Kidney capillary endothelial cell (primary cell): ENCODE measurements around the gene HOXA4.

Experiments used
- DNase-seq: peaks from one replicate; pipeline ENCODE4 v3.0.0-alpha.2; 2018; ENCODE audit warnings: low spot score

The HOXA4 gene

GRCh38 chr7:27158436-27159265 is 28.1 kb upstream of the HOXA4 start:
- no peak for DNase-seq

- no peak for DNase-seq
These were observed 27.3 kb upstream of the HOXA4 start for GRCh38 chr7:27157702-27158431.

- DNase-seq, result no peak
These were observed 26.6 kb upstream of the HOXA4 start for GRCh38 chr7:27156916-27157701.

GRCh38 chr7:27156508-27156898 is 25.9 kb upstream of the HOXA4 start, which contains the start of gene HOXA7:
Gene HOXA7, minus strand, starts transcription at chr7:27156675. Its CDS starts 130 bp downstream, at chr7:27156545.
- DNase-seq, result peak; percentile 58

- peak; percentile 42 for DNase-seq
These were observed 25.4 kb upstream of the HOXA4 start for GRCh38 chr7:27155816-27156507.

GRCh38 chr7:27154901-27155815 is 24.6 kb upstream of the HOXA4 start:
- DNase-seq, result no peak

GRCh38 chr7:27154369-27154768 is 23.8 kb upstream of the HOXA4 start:
- no peak for DNase-seq

- DNase-seq, result no peak
These were observed 23.0 kb upstream of the HOXA4 start for GRCh38 chr7:27153526-27153925.

GRCh38 chr7:27152816-27153442 is 22.4 kb upstream of the HOXA4 start:
- DNase-seq, result no peak

GRCh38 chr7:27151931-27152815 is 21.6 kb upstream of the HOXA4 start, which contains the start of gene HOXA3:
Gene HOXA3, minus strand, starts transcription at chr7:27152583. Its CDS starts 41,943 bp downstream, at chr7:27110640.
- no peak for DNase-seq

GRCh38 chr7:27151341-27151930 is 20.9 kb upstream of the HOXA4 start:
- no peak for DNase-seq

GRCh38 chr7:27150568-27151340 is 20.2 kb upstream of the HOXA4 start:
- peak; percentile 84 for DNase-seq

GRCh38 chr7:27149842-27150567 is 19.4 kb upstream of the HOXA4 start:
- no peak for DNase-seq

GRCh38 chr7:27148756-27149641 is 18.4 kb upstream of the HOXA4 start:
- no peak for DNase-seq

- DNase-seq, result no peak
These were observed 17.6 kb upstream of the HOXA4 start for GRCh38 chr7:27148031-27148755.
